NCI-H2107 treated with DMSO at 0.1 percent for 48 hours (cell line): ENCODE data around the gene HEPACAM.

Experiments used
- DNase-seq: peaks from one replicate; lab custom pipeline; 2025; ENCODE audit not compliant: unreplicated experiment; lab: John Stamatoyannopoulos, UW

HEPACAM gene

DNA sequence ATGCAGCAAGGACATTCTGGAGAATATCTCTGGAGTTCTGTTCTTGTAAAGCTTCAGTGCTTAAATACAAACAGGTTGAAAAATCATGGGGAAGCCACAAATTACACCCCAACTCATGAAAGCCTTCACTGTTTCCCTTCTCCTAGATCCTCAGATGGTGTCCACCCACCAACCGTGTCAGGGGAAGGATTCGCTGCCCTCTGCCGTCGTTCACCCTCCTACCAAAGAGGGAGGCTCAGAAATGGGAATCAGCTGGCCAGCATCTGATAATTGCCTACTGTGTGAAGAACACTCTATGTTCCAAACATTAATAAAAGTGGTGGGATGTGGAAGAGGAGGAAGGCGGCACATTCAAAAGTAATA is 7.4 kb upstream of the HEPACAM start:
- DNase-seq: no peak

DNA sequence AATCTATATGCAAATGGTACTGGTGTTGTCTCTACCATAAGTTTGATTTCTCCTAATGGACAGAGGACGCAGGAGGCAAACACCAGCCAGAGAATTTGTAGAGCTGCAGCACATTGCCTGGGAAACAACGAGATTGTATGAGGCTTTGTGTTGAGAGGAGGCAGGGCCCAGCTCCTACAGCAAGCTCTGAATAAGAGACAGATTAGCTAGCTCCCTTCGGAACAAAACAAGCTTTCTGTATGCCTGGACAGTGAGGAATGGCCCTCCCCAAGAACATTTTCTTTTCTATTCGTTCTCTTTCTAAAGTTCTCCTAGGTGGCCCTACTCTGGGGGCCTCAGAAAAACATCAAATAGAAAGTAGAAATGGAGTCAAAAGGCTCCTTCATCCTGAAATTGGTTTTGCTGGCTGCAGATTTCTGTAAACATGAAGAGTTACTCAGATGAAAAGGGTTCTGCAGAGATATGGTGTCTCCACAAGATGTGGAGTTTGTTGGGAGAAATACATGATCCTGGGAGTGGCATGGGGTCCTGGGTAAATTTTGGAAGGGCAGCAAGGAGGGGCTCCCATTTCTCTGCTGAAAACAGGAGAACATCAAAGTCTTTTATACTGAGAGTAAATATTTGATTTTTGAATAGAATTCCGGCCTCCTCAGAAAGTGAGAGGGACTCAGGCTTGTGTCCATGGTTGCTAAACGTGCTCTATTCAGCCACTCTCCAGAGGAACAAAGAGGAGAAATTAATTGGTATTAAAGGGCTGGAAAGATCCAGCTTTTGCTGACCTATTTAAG is 6.8 kb upstream of the HEPACAM start:
- no peak for DNase-seq

DNA sequence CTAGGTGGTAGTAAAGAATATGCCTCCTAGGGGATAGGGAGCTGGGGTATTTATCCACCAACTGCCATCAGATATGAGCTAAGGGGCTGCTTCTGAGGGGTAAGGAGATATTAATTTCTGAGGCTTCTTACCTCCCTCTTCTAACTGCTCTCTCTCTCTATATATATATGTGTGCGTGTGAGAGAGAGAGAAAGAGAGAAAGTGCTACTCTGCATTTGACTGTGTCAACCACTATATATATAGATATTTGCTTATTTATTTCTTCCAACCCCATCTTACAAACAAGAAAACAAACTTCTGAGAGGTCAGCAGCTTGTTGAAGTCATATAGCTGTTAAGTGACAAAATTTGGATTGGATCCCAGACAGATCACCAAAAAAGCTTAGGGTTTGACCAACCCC is 5.9 kb upstream of the HEPACAM start:
- DNase-seq: no peak

DNA sequence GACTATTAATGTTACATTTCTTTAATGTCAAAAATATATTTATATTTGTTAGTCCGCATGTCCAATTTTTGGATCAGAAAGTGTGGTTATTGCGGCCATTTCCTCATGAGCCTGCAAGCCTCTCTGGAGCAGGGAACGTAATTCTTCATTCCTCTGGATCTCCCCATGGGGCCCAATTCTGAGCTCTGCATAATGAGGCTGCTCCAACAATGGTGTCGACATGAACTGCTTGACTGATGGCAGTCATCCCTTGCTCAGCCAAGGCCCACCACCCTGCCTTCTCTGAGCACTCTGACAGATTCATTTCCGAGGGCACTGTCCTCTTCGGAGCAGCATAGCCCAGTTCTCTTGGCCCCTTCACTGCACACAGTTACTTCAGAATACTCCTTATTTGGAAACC is 3.1 kb upstream of the HEPACAM start:
- no peak for DNase-seq

DNA sequence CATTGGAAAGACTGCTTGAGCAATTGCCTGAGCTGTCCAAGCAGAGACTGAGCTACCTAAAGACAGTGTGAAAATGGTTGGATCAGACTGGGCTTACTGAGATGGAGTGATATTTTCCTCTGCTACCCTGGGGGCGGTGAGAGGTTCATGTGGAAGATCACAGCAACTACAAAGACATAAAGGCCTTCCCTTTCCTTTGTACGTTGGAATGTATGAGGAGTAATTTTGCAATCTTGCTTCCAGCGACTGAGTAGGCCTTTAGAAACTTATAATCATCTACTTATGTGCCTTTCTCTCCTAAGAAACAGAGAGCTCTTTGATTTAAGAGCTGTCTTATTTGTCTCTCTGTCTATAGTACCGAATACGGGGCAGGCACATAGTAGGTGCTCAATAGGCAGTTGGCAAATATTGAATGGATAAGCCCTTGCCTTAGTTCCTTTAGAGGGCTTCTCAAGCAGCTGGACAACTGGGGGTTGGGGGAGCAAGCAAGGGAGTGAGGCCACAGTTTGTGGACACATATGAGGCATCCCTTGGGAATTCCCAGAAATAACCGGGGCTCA is 2.4 kb upstream of the HEPACAM start:
- no peak for DNase-seq

DNA sequence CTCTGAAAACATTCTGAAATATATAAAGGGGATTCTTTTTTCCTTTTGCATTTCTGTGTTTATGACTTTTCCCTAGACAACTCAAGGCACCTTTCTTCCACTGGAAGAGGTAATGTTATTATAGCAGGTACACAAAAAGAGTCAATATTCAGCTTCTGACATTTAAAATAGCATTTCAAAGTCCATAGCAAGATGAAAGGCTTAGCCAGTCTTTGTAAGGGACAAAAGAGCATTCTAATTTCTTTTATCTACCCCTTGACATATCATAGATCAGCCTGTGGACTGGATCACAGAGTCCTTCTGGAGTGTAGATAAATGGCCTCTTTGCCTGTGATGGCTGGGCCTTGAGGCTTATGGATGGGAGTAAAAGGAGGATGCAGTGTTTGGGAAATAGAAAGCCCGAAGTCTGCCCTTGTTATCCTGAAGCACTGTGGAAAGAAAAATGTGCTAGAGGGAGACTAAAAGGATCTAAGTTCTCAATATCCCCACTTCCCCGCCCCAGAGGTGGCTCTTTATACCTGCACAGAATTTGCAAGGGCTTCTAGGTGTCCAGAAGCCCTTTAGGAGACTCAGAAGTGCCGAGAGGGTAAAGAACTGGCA is 1.6 kb upstream of the HEPACAM start:
- no peak for DNase-seq

DNA sequence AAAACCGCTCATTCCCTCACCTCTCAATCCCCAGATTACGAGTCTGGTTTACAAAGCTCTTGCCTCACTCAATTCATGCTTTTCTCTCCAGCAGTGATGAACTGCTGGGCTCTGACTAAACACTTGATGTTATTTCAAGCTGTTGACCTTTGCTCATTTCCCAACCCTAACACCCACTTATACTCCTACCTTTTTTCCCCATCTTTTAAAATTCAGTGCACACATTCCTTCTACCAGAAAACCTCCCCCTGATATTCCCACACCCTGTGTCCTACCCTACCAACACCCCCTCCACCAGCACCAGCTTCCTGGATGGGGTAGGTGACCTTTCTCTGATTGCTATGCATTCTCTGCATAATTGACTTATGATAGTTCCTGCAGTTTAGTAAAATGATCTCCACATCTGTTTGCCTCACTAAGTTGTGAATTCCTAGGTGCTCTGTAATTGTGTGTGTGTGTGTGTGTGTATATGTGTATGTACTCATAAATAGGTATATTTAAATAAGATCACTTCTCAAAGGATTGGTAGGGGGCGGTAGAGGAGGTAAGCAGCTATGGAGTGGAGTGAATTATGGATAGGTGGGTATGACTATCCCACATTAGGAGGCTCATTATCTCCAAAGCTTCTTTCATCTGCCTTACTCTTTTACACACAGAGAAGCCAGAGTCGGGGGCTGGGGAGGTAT is 842 bp downstream of the HEPACAM start:
- DNase-seq: no peak

DNA sequence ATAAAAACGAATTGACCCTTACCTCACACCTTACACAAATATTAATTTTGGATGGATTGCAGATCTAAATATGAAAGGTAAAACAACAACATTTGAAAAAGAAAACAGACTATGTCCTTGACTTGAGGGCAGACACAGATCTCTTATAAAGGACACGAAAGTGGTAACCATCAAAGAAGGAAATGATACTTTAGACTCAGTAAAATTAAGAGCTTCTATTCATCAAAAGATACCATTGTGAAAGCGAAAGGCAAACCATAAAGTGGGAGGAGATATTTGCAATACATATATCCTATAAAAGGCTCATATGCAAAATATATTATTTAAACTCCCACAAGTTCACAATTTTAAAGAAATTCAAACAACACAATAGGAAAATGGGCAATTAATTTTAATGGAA is 5.0 kb downstream of the HEPACAM start:
- no peak for DNase-seq

DNA sequence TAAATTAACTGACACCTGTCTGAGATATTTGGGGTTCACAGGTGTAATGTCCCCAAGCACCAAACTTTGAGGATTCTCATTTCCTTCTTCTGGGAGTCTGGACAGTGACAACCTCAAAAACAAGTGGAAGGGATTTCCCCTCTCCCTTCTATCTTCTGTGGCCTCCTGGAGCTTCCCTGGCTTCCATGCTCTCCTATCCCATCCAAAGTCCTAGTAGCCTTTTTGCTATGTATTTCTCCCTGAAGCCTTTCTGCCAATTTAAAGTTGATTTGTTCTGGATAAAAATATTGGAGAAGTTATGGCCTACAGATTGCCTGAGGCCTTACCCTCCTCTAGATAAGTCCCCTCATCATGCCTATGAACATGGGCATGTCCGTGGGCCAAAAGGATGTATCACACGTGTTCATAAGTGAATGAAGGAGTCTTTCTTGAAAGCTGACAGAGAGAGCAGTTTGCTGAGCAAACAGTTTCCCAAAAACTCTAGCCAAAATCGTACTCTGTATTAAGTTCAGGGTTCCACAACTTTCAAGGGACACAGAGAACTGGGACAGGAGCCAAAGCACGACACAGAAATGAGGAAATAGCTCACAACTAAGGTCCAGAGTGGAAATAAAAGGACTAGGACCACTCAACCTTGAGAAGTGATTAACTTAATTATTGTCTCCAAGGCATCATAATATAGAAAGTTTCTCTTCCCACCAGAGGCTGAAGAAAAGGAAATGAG is 6.7 kb downstream of the HEPACAM start:
- DNase-seq: no peak

DNA sequence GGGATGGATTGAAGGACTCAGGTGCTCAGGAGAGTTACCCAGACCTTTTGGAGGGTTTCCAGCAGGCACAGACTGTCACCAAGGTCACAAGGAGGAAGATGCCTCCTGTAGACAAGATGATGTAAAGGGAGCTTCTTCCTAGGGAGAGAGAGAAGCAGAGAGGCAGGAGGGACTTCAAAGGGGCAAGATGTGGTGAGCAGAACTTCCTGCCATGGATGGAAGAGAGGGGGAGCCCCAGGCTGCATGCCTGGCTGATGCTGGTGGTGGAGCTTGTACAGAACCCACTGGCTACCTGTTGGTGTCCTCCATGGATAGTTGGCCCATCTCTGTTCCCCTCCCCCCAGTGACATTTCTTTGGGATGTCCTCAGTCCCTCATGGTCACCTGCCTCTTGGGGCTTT is 12.6 kb downstream of the HEPACAM start:
- DNase-seq: no peak

DNA sequence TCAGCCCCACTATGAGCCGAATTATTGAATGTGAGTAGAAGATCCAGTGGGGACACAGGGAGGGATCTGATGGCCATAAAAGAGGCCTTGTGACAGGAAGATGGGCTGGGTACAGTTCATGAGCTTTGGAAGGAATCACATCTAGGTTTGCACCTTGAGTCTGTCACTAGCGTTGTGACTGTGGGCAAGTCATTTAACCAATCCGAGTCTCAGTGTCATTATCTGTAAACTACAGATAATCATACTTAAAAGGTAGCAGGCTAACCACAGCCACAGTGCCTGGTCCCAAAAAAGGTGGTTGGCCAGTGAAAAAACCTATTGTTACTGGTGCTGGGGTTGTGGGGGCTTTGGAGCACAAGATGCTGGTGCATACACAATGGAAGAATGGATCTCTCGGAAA is 13.0 kb downstream of the HEPACAM start:
- DNase-seq: no peak

DNA sequence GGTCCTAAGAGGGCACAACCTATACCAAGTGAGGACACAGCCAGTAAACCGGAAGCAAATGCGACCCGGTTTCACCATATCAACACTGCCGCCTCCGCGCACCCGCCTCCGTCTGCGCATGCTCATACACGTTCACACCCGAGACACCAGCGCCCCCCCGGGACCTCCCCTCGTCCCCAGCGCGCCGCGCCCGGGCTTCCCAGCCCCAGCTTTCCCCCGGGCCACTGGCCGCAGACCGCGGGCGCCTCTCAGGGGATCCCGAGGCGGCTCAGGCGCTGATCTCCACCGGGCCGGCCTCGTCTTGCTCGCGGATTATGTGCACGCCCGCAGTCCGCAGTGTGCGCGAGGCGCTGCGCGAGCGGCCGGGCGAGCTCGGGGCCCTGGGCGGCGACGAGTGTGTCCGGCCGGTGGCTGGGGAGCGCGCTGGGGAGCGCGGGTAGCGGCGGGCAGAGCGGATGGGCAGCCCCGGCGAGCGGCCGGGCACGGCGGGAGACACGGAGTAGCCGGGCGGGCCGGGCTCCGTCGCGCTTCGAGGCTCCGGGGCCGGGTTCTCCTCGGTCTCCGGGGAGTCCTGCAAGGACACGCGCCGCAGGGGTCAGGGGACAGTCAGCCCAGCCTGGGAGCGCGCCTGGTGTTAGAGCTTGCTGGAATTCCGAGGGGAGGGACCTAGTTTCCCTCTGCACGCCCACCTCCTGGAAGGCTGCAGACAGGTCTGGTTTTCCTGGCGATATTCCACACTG is 14.8 kb downstream of the HEPACAM start:
- peak; percentile 0 for DNase-seq

DNA sequence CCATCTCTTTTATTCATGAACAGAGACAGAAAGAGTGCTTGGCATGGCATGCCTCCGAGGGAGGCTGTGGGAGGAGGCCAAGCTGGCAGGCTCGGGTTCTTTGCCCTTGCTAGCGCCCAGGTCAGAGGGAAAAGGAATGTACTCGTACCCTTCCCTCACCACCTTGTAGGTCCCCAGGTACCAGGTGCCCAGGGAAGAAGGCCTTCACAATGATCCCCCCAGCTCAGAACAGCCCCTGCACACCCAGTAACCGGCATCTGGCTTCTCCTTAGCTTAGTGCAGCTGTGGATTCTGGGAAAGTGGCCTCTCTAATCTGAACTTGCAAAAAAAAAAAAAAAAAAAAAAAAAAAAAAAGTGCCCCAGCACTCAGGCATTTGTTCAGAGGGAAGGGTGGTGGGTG is 15.5 kb downstream of the HEPACAM start:
- no peak for DNase-seq

DNA sequence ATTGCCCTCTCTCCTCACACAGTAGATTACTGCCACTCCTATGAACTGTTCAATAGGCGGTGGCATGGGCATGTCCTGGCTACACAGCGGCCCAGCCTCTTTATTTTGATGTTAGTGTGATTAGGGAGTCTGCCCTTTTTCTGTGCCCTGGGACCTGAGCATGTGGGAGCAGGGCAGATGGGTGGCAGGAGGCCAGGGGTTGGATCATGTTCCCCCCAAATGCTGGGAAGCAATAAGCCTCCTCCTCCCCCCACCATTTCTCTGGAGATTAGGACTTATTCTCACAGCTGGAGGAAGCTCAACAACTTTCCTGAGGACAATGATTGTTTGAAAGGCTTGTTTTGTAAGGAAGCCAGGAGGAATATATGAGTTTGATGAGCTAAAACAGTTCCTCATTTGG is 15.9 kb downstream of the HEPACAM start:
- no peak for DNase-seq

DNA sequence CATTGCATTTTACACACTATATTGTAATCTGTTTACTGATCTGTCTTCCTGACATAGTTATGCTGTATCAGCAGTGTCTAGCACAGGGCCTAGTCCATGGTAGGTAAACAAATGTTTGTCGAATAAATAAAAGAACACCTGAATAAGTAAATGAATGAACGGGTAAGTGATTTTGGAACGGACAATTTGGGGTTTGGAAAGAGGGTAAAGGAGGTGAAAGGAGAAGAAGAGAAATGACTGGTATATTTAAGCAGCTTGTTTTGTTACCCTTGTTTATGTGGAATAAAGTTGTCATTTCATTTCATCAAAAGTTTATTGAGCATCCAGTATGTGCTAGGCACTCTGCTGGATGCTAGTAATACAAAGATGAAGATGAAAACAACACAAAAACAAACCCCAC is 16.9 kb downstream of the HEPACAM start, which contains the start of gene HEPN1:
HEPN1 (plus strand) TSS at position 301 of the 400 bp plus-strand sequence.
- DNase-seq: no peak

DNA sequence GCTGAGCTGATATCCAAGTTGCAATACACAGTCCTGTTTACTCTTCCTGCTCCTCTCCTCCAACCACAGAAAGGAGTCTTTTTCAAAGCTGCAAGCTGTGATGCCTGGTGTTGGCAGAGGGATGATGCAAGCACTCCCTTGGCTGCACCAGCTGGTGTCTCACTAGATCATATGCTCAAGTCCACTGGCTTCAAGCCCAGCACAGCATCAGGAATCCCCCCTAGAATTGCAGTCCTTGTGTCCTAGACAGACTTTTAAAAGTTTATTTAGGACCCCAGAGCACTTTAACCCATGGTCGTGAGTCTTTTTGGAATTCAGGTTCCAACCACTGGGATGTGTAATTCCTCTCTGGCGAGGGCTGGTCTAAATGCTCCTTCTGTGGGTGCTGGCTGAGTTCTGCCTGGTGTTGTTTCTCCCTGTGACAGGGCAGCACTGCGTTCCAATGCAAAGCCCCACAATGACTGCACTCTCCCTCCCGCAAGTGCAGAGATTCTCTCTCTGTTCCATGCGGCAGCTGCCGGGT is 18.7 kb downstream of the HEPACAM start:
- DNase-seq: no peak

DNA sequence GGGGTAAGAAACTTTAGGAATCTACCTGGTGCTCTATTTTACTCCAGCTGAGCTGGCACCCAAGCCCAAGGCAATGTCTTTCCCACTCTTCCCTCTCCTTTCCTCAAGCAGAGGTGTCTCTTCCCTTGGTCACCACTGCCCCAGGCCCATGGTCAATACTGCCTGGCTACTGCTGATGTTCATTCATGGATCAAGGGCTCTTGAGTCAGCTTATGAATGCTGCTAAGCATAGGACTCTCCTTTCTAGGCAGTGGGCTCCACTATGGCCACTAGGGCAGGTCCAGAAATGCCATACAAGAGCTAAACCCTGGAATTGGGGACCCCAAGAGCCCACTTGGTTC is 19.5 kb downstream of the HEPACAM start:
- no peak for DNase-seq

DNA sequence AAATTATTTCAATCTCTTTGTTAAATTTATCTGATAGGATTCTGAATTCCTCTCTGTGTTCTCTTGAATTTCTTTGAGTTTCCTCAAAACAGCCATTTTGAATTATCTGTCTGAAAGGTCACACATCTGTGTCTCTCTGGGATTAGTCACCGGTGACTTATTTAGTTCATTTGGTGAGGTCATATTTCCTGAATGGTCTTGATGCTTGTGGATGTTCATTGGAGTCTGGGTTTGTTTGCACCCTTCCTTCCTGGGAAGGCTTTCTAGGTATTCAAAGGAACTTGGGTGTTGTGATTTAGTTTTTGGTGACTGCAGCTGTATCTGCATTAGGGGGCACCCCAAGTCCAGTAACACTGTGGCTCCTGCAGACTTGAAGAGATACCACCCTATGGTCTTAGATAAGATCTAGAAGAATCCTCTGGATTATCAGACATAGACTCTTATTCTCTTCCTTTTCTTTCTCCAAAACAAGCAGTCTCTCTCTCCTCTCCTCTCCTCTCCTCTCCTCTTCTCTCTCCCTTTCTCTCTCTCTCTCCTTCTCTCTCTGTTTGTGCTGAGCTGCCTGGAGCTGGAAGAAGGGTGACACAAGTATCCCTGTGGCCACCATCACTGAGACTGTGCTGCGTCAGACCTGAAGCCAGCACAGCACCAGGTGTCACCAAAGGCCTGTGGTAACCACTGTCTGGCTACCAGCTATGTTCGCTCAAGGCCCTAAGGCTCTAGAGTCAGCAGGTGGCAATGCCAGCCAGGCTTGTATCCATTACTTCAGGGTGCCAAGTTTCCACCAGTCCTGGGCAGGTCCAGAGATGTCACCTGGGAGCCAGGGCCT is 20.1 kb downstream of the HEPACAM start:
- DNase-seq: no peak

DNA sequence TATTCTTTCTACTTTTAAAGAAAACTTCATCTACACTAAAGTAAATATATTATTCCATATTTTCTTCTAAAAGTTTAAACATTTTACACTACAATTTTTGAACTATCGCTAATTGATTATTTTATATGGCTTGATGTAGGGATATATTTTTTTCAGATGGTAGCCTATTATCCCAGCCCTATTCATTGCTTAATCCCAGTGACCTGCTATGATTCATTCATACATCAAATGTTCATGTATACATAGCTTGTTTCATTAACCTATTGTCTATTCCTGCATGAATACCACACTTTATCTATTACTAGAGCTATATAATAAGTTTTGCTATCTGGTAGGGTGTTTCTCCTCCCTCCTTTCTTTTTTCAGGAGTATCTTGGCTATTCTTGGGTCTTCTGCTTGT is 33.2 kb downstream of the HEPACAM start:
- DNase-seq: no peak

DNA sequence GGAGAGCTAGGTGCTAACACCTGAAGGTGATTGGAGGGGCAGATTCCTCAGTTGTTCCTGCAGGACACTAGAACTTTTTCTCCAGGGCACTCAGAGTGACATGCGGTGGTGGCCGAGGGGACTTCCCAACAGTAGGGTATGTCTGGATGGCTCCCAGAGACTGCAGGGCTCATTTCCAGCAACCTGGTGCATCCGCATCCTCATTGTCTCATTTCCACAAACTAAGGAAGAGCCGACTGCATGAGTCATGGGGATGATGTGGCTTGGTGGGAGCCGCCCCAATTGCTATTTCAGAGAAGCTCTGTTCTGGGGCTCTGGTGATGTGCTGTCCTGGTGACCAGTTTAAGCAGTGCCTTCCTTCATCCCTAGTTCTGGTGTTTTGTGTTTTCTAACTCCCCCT is 35.4 kb downstream of the HEPACAM start:
- DNase-seq: no peak
